Bronchial epithelial cell (primary cell): ENCODE measurements around the gene CNKSR2. TPM values are rescaled to one million over a fixed set of nuclear protein-coding genes. Genes with fewer than 3 reads are reported as not detected.

Source experiments
- DNase-seq: peaks from one replicate; pipeline ENCODE4 v3.0.0-alpha.2; 2010; ENCODE audit warnings: low read depth
- FAIRE-seq: peaks from 2 replicates; lab custom pipeline; 2011; peaks lifted over from hg19 to GRCh38; lab: Jason Lieb, UNC
- H3K27me3 ChIP-seq: 2 replicates; pipeline ENCODE4 v1.5.1; 2011; ENCODE audit warnings: low read length; ENCODE audit not compliant: control insufficient read depth, insufficient read depth
- H3K36me3 ChIP-seq: 2 replicates; pipeline ENCODE4 v1.5.1; 2011; ENCODE audit warnings: low read length; ENCODE audit not compliant: control insufficient read depth, insufficient read depth
- H3K4me3 ChIP-seq: 2 replicates; pipeline ENCODE4 v1.5.1; 2011; ENCODE audit warnings: mild to moderate bottlenecking, low read depth, low read length, control low read depth
- CTCF ChIP-seq: IDR thresholded peaks from 2 replicates; pipeline ENCODE4 v1.5.1; 2011; ENCODE audit warnings: mild to moderate bottlenecking, moderate library complexity, low read length, control low read depth, inconsistent platforms; ENCODE audit not compliant: insufficient read depth, severe bottlenecking
- total RNA-seq: library from RNA; depleted of rRNA; stranded (reverse); fragments of >200 nt; gene quantifications from 2 replicates; pipeline ENCODE4 v1.2.1, GENCODE V29; 2014

The CNKSR2 gene
- total RNA-seq, 1 donor from 2014 or later: 0.53 TPM

- H3K36me3 ChIP-seq: no peaks in the 10 kb centered on the region
- no peak for TF ChIP-seq CTCF
- FAIRE-seq (no peak), DNase-seq (no peak)
- H3K27me3 ChIP-seq: no peaks in the 10 kb centered on the region
- H3K4me3 ChIP-seq: no peak overlapping the region
Observed at GRCh38 chrX:21678048-21678612, 303.9 kb downstream of the CNKSR2 start.

- Histone ChIP-seq H3K27me3 (no peaks in the 10 kb centered on the region), H3K36me3 (no peaks in the 10 kb centered on the region), H3K4me3 (no peak overlapping the region)
- no peak for DNase-seq
- no peak for FAIRE-seq
- no peak for TF ChIP-seq CTCF
Observed at GRCh38 chrX:21683941-21684340, 309.7 kb downstream of the CNKSR2 start.

- FAIRE-seq: no peak
- TF ChIP-seq CTCF: no peak
- no peak for DNase-seq
- H3K27me3 ChIP-seq: no peaks in the 10 kb centered on the region
- H3K36me3 ChIP-seq: no peaks in the 10 kb centered on the region
- H3K4me3 ChIP-seq: no peak overlapping the region
Observed at GRCh38 chrX:21691512-21692018, 317.3 kb downstream of the CNKSR2 start.

GRCh38 chrX:21698272-21698671, 324.1 kb downstream of the CNKSR2 start:
- TF ChIP-seq CTCF: no peak
- Histone ChIP-seq H3K4me3 (no peak overlapping the region), H3K27me3 (no peaks in the 10 kb centered on the region), H3K36me3 (no peaks in the 10 kb centered on the region)
- FAIRE-seq: no peak
- no peak for DNase-seq

- no peak overlapping the region for H3K4me3 ChIP-seq
Observed at GRCh38 chrX:21699136-21699535, 324.9 kb downstream of the CNKSR2 start.

More at GRCh38 chrX:21699136-21699535, 324.9 kb downstream of the CNKSR2 start:
- no peak for DNase-seq
- TF ChIP-seq CTCF: no peak
- FAIRE-seq: no peak
- Histone ChIP-seq H3K36me3 (no peaks in the 10 kb centered on the region), H3K27me3 (no peaks in the 10 kb centered on the region)
